Measurements from ENCODE around the gene IQGAP2.
"Not testable (repeated sequence)": the region's sequence is repeated elsewhere in the genome, so short reads cannot be mapped to it uniquely, and the experiment has no call there.

IQGAP2 gene

DNA sequence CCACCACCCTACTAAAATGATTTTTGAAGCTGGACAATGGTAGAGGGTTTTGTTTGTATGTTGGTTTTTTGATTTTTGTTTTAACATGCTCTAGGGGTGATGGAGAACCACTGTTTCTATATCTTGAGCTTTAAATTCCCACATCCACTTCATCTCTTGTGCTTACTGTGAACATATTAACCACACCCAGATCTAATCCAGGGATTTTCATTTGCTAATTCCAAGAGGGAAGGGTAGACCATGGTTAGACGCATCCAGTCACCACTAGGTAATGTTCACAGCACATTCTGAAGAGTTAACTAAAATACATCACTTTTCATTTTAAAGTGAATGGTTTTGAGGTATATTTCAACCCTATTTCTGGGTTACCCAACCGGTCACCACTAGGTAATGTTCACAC is 36.5 kb upstream of the IQGAP2 start:
- ChIA-PET POLR2A (no interaction called here), CTCF (interaction anchor here (0.6 to 0.7 kb wide), 3 partner anchors 23 to 477 kb away, joined by 3 read pairs; no protein-coding TSS in a partner anchor)
- Histone ChIP-seq H3K27ac (ENCODE audit: extremely low read depth, low read depth, low read length) (no peak overlapping the region), H3K36me3 (ENCODE audit: control insufficient read depth in 2 of 2, insufficient read depth in 1 of 2, low read length in 2 of 2) (no peaks in the 10 kb centered on the region), H3K4me1 (ENCODE audit: control insufficient read depth, insufficient read depth, low read length) (no peaks in the 10 kb centered on the region), H3K9me3 (ENCODE audit: control insufficient read depth, insufficient read depth, low read depth, low read length) (no peaks in the 10 kb centered on the region), H3K4me3 (ENCODE audit: low read depth, low read length) (no peak overlapping the region)
- TF ChIP-seq ZNF677 (tag by site-specific recombination; IDR thresholded peaks at IDR 0.05): no peak
- TF ChIP-seq ZNF426 (tag by site-specific recombination; IDR thresholded peaks at IDR 0.05): no peak
- no peak for TF ChIP-seq WT1 (tag by site-specific recombination; IDR thresholded peaks at IDR 0.05)
- TF ChIP-seq, protein P1, sequence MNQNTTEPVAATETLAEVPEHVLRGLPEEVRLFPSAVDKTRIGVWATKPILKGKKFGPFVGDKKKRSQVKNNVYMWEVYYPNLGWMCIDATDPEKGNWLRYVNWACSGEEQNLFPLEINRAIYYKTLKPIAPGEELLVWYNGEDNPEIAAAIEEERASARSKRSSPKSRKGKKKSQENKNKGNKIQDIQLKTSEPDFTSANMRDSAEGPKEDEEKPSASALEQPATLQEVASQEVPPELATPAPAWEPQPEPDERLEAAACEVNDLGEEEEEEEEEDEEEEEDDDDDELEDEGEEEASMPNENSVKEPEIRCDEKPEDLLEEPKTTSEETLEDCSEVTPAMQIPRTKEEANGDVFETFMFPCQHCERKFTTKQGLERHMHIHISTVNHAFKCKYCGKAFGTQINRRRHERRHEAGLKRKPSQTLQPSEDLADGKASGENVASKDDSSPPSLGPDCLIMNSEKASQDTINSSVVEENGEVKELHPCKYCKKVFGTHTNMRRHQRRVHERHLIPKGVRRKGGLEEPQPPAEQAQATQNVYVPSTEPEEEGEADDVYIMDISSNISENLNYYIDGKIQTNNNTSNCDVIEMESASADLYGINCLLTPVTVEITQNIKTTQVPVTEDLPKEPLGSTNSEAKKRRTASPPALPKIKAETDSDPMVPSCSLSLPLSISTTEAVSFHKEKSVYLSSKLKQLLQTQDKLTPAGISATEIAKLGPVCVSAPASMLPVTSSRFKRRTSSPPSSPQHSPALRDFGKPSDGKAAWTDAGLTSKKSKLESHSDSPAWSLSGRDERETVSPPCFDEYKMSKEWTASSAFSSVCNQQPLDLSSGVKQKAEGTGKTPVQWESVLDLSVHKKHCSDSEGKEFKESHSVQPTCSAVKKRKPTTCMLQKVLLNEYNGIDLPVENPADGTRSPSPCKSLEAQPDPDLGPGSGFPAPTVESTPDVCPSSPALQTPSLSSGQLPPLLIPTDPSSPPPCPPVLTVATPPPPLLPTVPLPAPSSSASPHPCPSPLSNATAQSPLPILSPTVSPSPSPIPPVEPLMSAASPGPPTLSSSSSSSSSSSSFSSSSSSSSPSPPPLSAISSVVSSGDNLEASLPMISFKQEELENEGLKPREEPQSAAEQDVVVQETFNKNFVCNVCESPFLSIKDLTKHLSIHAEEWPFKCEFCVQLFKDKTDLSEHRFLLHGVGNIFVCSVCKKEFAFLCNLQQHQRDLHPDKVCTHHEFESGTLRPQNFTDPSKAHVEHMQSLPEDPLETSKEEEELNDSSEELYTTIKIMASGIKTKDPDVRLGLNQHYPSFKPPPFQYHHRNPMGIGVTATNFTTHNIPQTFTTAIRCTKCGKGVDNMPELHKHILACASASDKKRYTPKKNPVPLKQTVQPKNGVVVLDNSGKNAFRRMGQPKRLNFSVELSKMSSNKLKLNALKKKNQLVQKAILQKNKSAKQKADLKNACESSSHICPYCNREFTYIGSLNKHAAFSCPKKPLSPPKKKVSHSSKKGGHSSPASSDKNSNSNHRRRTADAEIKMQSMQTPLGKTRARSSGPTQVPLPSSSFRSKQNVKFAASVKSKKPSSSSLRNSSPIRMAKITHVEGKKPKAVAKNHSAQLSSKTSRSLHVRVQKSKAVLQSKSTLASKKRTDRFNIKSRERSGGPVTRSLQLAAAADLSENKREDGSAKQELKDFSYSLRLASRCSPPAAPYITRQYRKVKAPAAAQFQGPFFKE (tag by site-specific recombination; IDR thresholded peaks at IDR 0.05; ENCODE audit: borderline replicate concordance): no peak

DNA sequence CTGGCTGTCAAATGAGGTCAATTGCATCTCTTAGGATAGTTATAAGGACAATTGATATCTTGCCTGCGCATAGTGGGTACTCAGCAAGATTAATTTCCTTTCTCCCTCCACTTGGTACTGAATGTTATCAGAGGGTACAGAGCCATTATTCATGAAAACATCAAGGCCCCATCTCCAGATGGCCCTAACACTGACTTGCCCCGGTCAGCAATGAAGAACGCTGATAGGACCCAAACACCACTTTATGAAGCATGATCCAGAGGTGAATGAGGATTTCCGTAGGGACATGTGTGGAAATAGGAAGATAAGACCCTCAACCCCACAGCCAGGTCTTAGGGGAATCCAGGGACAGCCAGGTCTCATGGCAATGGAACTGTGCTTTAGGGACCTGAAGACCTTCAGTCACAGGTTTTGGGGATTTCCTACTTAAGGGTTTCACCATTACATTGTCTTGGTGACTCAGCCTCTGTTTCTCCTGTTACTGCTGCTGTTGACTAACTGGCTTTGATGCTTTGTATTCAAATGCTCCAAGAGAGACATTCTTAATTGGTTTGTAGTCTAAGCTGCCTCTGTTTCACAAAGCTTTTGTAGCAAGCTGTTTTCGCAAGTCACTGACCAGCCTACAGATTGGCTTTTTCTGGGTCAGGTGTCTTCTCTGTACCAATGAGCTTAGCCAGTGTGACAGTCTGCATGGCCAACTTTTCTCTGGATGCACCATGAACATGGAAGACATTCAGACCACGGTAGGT is 35.3 kb upstream of the IQGAP2 start:
- H3K36me3 ChIP-seq (ENCODE audit: control insufficient read depth in 2 of 2, insufficient read depth in 1 of 2, low read length in 2 of 2): no peaks in the 10 kb centered on the region
- TF ChIP-seq ZNF433 (tag by site-specific recombination; IDR thresholded peaks at IDR 0.05; ENCODE audit: low read depth): no peak
- TF ChIP-seq ZFHX2 (tag by site-specific recombination; conservative IDR thresholded peaks at IDR 0.05): no peak
- H3K27ac ChIP-seq (ENCODE audit: extremely low read depth, low read depth, low read length): no peak overlapping the region
- CTCF ChIA-PET: interaction anchor here (1.3 kb wide), 1 partner anchor 215 kb away, joined by 5 read pairs; no protein-coding TSS in a partner anchor
- no peaks in the 10 kb centered on the region for H3K4me1 ChIP-seq (ENCODE audit: control insufficient read depth, insufficient read depth, low read length)
- POLR2A ChIA-PET: no interaction called here
- no peaks in the 10 kb centered on the region for H3K9me3 ChIP-seq (ENCODE audit: control insufficient read depth, insufficient read depth, low read depth, low read length)
- H3K4me3 ChIP-seq (ENCODE audit: low read depth, low read length): no peak overlapping the region

DNA sequence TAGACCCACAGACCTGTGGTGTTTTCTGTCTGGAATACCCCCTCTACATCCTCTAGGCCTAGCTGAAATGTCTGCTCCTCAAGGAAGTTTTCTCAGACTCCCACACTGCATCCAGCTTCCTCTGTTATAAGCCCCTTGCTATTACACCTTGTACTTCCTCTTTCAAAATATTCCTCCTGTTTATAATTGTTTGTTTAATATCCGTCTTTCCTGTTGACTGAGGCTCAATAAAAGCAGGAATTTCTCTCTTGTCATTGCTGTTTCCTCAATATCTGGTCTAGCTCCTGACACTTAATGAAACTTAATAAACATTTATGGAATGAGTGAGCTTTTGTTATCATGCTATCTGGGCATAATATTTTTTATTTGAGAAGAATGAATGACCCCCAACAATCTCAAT is 34.1 kb upstream of the IQGAP2 start:
- ChIA-PET POLR2A (no interaction called here), CTCF (interaction anchor here (1.3 kb wide), 1 partner anchor 214 kb away, joined by 5 read pairs; no protein-coding TSS in a partner anchor)
- no peaks in the 10 kb centered on the region for H3K36me3 ChIP-seq (ENCODE audit: control insufficient read depth in 2 of 2, insufficient read depth in 1 of 2, low read length in 2 of 2)
- no peak overlapping the region for H3K4me3 ChIP-seq (ENCODE audit: low read depth, low read length)
- H3K27ac ChIP-seq (ENCODE audit: extremely low read depth, low read depth, low read length): no peak overlapping the region
- no peaks in the 10 kb centered on the region for H3K9me3 ChIP-seq (ENCODE audit: control insufficient read depth, insufficient read depth, low read depth, low read length)
- TF ChIP-seq SCRT2 (tag by site-specific recombination; IDR thresholded peaks at IDR 0.05) (no peak), ZNF561 (tag by site-specific recombination; IDR thresholded peaks at IDR 0.05; ENCODE audit: borderline replicate concordance) (no peak)
- no peaks in the 10 kb centered on the region for H3K4me1 ChIP-seq (ENCODE audit: control insufficient read depth, insufficient read depth, low read length)

DNA sequence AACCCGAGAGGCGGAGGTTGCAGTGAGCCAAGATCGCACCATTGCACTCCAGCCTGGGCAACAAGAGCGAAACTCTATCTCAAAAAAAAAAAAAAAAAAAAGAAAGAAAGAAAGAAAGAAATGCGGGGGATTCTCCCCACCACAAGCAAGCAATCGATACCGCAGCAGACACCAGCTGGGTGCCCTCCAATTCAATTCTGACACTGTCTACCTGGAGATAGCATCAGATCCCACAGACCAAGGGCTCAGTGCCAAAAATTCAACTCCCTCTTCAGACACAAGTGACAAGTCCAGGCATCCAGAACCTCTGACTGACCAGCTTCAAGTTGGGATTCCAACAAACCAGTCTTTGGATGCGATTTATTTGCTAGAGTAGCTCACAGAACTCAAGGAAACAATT is 33.4 kb upstream of the IQGAP2 start:
- H3K9me3 ChIP-seq (ENCODE audit: control insufficient read depth, insufficient read depth, low read depth, low read length); H3K27ac ChIP-seq (ENCODE audit: extremely low read depth, low read depth, low read length); H3K4me3 ChIP-seq (ENCODE audit: low read depth, low read length); H3K36me3 ChIP-seq (ENCODE audit: control insufficient read depth in 2 of 2, insufficient read depth in 1 of 2, low read length in 2 of 2); H3K4me1 ChIP-seq (ENCODE audit: control insufficient read depth, insufficient read depth, low read length); POLR2A ChIA-PET: not testable (repeated sequence)
- CTCF ChIA-PET: interaction anchor here (0.7 kb wide), 1 partner anchor 32 kb away, joined by 3 read pairs; no protein-coding TSS in a partner anchor

Data from HEK293 (cell line).